HG02840 (cell line): ENCODE results near the gene SMC4.
"Not testable (repeated sequence)": the region's sequence is repeated elsewhere in the genome, so short reads cannot be mapped to it uniquely, and the experiment has no call there.

Experiments
- ATAC-seq: cut with Tn5 transposase; IDR thresholded peaks from one replicate; pipeline ENCODE4 v1.9.1; 2021; ENCODE audit warnings: mild to moderate bottlenecking, moderate library complexity, moderate number of reproducible peaks; ENCODE audit not compliant: unreplicated experiment, low FRiP score

SMC4 gene

GRCh38 chr3:160440687-160441086 lies 41.2 kb downstream of the SMC4 start:
- no peak for ATAC-seq

- no peak for ATAC-seq
Observed at GRCh38 chr3:160444411-160444810, 45.0 kb downstream of the SMC4 start.

GRCh38 chr3:160445854-160446253 lies 46.4 kb downstream of the SMC4 start:
- ATAC-seq: no peak

GRCh38 chr3:160446522-160447056 lies 47.1 kb downstream of the SMC4 start:
- no peak for ATAC-seq

- ATAC-seq: no peak
Observed at GRCh38 chr3:160447544-160447943, 48.1 kb downstream of the SMC4 start.

- peak; percentile 43 for ATAC-seq
Observed at GRCh38 chr3:160448845-160449635, 49.6 kb downstream of the SMC4 start.

DNA sequence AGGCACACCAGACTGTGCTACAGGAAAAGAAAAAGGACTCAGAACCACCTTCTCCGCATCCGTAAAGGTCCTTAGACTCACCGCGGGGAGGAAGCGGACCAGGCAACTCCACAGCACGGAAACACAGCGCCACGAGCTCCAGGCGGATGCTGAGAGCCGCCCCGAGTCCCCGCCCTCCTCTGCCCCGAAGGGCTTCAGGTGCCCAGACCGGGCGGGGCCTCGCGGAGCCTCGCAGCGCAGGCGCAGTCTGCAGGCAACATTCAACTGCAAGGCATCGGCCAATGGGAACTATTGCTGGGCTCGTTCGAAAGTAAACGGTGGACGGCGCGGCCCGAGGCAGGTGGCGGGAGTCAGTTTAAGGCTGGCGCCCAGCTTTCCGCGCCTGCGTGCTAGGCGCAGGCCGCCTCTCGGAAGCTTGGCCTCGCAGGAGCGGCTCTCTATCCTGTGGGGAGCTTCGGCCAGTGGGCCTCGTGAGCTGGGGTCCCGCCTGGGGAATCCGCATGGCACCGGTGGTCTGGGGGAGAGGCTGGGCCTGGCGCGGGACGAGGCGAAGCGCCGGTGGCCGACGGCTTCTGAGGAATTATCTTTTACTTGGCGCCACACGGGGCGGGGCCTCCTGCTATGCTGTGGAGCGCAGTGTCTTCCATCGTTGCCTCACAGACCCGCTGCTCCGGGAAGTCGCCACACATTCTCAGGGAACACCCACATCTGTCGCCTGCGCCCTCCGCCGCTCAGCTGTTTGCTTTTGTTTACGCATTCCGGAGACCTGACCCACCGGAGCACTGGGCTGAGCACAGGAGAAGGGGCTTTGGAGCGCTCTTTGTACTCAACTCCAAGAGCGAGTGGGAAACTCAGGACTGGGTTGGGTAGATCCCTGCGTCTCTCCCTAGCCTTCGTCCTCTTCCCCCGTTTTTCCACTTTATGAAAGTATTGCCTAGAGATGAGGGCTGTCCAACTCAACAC lies 50.5 kb downstream of the SMC4 start, which contains the start of gene TRIM59:
Gene TRIM59, minus strand, starts transcription at position 151 of the 963 bp plus-strand sequence. CDS start 10,603 bp downstream, outside the sequence.
- peak; percentile 95 for ATAC-seq

GRCh38 chr3:160450846-160451245 lies 51.4 kb downstream of the SMC4 start:
- ATAC-seq: no peak

GRCh38 chr3:160451602-160452001 lies 52.2 kb downstream of the SMC4 start:
- ATAC-seq: no peak

DNA sequence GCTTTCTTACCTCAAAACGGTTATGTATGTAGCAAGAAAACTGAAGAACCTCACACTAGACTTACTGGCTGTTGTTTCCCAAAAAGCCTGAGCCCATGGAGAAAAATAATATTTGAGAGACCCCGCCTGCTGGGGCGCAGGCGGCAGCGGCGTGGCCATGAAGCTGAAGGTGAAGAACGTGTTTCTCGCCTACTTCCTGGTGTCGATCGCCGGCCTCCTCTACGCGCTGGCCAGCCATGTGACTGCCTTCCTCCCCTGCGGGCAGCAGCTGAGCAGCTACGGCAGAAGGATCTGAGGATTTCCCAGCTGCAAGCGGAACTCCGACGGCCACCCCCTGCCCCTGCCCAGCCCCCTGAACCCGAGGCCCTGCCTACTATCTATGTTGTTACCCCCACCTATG lies 52.8 kb downstream of the SMC4 start:
- not testable (repeated sequence) for ATAC-seq

DNA sequence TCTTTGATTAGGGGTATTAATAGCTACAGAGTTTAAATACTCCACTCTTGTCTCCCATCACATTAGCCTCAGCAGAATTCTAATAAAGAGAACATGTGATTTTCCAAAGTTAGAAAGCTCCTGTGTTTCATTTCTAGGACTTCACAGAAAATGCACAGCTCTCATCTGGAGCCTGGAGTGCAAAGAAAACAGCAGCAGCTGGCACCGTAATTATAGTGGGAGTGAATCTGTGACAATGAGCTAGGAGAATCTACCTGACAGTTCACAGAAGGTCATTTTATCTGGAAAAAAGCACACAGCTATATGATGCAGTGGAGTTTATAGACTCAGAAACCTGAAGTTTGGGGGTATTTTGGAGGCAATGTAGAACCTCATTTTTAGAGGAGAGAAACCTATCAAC lies 55.5 kb downstream of the SMC4 start:
- no peak for ATAC-seq

- no peak for ATAC-seq
Observed at GRCh38 chr3:160455846-160456245, 56.4 kb downstream of the SMC4 start.

DNA sequence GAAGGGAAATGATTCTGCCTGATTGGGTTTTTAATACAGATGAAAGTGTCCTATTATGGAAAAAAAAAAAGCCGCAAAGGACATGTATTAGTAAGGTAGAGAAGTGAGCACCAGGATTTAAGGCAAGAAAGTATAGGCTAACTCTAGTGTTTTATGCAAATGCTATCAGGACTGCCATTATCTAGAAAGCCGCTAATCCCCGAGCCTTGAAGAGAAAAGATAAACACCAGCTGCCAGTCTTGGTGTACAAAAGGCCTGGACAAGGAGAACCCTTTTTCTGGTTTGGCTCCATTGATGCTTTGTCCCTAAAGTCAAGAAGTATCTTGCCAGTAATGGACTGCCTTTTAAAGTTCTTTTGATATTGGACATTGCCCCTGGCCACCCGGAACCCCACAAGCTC lies 58.7 kb downstream of the SMC4 start:
- no peak for ATAC-seq

- ATAC-seq: no peak
Observed at GRCh38 chr3:160459450-160459970, 60.1 kb downstream of the SMC4 start.

DNA sequence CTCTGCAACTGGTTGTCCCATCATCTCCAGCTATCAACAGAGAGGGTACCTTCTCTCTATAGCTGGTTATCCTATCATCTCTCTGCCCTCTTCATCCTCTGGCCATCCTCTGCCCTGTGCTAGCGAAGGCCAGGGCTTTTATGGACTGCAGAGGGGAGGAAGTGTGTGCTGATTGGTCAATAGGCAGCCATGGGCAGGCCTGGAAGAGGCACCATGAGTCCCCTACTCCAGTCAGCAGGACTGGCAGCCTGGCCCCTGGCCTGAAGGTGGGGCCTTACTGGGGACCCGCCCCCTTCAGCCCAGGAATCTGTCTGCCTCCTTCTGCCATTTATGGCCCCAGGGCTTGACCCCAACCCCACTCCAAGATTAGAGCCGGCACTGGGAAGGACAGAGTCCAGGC lies 60.6 kb downstream of the SMC4 start:
- ATAC-seq: no peak

- ATAC-seq: no peak
Observed at GRCh38 chr3:160464321-160464720, 64.9 kb downstream of the SMC4 start.

GRCh38 chr3:160464971-160465370 lies 65.5 kb downstream of the SMC4 start:
- no peak for ATAC-seq

DNA sequence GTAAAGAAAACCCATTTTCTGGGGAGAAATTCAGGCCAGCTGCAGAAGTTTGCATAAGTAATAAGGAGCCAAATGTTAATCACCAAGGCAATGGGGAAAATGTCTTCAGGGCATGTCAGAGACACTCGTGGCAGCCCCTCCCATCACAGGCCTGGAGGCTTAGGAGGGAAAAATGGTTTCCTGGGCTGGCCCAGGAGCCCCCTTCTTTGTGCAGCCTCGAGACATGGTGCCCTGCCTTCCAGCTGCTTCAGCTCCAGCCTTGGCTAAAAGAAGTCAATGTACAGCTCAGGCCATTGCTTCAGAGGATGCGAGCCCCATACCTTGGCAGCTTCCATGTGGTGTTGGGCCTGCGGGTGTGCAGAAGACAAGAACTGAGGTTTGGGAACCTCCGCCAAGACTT lies 70.7 kb downstream of the SMC4 start:
- ATAC-seq: no peak

DNA sequence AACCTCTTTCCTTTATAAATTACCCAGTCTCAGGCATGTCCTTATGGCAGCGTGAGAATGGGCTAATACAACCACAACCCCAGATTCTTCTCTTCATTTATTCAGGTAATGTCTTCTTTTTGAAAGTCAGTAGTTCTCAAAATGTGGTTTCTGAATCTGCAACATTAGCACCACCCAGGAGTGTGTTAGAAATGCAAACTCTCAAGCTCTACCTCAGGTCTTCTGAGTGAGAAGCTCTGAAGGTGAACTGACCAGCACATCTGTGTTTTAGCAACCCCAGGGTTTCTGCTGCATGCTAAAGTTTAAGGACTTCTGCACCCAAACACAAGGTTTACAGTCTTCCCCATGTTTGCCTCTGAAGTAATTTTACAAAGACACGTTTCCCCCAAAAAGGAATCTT lies 72.4 kb downstream of the SMC4 start:
- no peak for ATAC-seq

DNA sequence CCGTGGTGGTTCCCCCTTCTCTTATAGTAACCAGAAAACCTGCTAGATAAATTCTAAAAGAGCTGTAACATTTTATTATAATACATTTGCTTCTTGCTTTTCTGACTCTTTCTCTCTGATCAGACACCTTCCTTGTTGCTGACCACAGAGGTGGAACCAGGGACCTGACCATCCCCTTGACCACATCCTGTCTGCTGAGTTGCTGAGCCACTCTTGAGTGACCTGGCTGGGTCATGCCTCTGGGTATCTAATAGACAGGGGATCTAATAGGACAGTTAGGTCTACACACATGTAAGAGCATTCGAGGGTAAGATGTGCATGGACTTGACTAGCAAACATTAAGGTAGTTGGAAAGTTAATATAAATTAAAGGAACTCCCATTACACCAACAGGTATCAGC lies 72.9 kb downstream of the SMC4 start:
- no peak for ATAC-seq

GRCh38 chr3:160473221-160473620 lies 73.8 kb downstream of the SMC4 start:
- ATAC-seq: no peak
